HG03342 (cell line): ENCODE measurements around the gene VSIG10.
A peak's percentile ranks its signal among the peaks of the same experiment; 100 is the strongest.
"Not testable (repeated sequence)": the region's sequence is repeated elsewhere in the genome, so short reads cannot be mapped to it uniquely, and the experiment has no call there.

Source experiments
- ATAC-seq: cut with Tn5 transposase; IDR thresholded peaks from one replicate; pipeline ENCODE4 v1.9.1; 2021; ENCODE audit warnings: mild to moderate bottlenecking, moderate library complexity; ENCODE audit not compliant: unreplicated experiment

VSIG10 gene

DNA sequence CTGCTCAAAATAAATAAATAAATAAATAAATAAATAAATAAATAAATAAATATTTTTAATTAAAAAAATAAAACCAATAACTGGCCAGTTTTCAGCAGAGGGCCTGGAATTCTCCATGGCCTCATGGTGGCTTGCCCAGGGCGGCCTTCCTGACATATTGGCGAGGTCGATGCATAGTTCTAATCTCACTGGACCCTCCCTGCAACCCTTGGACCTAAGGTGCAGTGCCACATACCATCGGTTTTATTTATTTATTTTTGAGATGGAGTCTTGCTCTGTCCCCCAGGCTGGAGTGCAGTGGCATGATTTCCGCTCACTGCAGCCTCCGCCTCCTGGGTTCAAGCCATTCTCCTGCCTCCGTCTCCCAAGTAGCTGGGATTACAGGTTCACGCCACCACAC is 3.9 kb upstream of the VSIG10 start:
- no peak for ATAC-seq

GRCh38 chr12:118107011-118107410 is 3.2 kb upstream of the VSIG10 start:
- ATAC-seq, result no peak

DNA sequence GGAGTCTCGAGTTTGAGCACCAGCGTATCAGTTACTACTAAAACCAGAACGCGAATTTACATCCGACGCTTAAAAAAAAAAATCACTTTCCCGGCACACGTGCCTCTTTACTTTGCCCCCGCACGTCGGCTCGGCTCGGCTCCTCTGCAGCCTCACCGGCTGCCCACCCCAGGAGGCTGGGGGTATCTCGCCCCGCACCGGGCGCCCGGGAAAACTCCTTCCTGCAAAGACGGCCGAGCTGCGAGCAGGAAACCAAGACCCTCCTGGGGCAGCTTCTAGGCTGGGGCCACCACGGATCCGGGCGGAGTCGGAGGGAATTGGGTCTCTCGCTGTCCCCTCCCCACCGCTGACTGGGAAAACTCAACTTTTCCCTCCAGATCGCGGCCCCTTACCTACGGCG is 610 bp downstream of the VSIG10 start:
- no peak for ATAC-seq

GRCh38 chr12:118102609-118103008 is 1.2 kb downstream of the VSIG10 start:
- ATAC-seq, result no peak

DNA sequence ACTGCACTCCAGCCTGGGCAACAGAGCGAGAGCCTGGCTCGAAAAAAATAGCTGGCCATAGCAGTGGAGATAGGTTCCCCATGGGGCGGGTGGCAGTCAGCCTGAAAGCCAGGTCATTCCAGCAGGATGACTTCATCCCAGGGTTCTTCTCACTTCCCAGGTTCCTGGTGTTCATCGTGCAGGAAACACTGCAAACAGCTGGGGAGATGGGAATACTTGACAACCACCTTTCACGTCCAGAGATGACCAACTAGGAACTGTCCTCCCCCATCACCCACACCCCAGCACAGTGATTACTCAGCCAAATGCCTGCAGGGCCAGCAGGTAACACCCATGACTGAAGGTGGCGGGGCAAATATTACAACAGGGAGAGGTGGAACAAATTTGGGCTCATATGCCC is 1.7 kb downstream of the VSIG10 start:
- ATAC-seq, result no peak

DNA sequence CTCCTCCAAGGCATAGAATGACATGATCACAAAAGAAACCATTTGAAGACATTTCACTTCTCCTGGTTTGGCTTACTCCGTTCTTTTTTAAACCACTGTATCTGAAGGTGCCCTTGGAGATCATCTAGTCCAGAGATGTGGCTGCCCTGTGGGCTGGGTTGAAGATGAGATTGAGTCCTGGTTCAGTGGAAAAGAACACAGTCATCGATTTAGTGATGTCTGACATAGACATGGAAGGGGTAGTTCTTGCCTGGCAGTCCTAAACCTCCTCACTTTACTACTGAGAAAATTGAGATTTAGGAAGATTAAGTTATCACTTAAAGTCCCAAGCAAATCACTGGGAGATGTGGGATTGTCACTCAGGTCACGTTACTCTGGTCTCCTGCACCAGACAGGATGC is 2.8 kb downstream of the VSIG10 start:
- no peak for ATAC-seq

DNA sequence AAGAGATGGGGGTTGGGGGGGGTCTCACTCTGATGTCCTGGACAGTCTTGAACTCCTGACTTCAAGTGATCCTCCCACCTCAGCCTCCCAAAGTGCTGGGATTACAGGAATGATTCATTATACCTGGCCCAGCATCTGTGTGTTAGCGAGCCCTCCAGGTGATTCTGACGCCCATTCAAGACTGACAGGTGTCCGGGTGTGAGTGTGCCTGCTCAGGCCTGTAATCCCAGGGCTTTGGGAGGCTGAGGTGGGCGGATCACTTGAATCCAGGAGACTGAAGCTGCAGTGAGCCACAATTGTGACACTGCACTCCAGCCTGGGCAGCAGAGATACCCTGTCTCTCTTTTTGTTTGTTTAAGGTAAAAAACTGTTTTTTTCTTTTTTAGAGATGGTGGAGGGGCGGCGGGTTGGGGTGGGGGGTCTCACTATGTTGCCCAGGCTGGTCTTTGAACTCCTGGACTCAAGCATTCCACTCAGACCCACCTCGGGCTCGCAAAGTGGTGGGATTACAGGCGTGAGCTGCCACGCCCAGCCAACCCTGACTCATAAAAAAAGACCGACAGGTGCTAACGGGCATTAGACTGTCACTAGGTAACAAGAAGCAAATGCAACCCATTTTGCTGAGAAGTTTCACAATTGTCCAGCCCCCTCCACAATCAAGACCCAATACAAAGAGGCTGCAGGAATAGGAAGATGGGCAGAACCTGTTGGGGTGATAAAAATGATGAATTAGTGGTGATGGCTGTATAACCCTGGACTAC is 4.7 kb downstream of the VSIG10 start:
- ATAC-seq, result no peak

DNA sequence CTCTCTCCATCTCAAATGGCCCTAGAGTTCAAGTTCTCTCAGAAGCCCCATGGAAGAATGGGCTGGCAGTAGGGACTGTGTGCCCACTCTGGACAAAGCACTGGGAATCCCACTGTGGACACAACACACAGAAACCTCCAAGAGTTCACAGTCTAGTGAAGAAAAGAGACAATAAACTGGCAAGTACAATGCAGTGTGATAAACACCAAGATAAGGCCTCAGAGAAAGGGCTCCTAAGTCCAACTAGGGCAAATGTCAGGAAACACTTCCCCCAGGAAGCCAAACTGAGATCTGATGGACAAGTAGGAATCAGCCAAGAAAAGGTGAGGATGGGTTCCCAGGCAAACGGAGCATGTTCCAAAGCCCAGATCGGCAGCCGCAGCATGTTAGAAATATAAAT is 5.4 kb downstream of the VSIG10 start:
- no peak for ATAC-seq

GRCh38 chr12:118094039-118094438 is 9.8 kb downstream of the VSIG10 start:
- no peak for ATAC-seq

- no peak for ATAC-seq
These were observed 14.0 kb downstream of the VSIG10 start for GRCh38 chr12:118089782-118090181.

DNA sequence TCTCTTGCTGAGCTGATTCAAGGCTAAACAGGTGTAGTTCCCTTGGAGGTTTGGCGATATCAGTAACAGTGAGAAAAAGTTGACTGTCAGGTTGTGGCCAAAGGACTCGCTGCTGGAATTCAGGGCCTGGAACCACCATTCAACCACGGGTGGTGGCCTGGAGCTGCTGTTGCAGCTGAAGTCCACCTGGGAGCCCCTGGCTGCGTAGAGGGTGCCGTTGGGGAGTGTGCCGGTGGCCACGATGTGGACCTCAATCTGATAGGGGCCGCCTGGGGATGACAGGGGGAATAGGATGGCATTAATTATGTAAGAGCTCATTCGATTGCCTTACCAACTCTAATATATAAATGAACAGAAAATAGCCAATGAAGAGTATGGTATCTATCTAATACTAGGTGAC is 21.6 kb downstream of the VSIG10 start:
- ATAC-seq, result no peak

DNA sequence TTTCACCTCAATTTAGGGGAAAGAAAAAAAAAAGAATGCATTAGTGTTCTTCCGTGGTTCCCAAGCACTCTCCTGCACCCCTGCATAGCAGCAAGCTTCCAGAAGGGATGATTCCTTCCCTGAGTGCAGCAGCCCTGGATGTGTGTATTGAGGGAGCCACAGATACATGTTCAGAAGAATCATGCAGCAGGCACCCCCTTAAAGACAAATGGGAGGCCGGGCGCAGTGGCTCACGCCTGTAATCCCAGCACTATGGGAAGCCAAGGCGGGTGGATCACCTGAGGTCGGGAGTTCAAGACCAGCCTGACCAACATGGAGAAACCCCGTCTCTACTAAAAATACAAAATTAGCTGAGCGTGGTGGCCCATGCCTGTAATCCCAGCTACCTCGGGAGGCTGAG is 22.3 kb downstream of the VSIG10 start:
- not testable (repeated sequence) for ATAC-seq

DNA sequence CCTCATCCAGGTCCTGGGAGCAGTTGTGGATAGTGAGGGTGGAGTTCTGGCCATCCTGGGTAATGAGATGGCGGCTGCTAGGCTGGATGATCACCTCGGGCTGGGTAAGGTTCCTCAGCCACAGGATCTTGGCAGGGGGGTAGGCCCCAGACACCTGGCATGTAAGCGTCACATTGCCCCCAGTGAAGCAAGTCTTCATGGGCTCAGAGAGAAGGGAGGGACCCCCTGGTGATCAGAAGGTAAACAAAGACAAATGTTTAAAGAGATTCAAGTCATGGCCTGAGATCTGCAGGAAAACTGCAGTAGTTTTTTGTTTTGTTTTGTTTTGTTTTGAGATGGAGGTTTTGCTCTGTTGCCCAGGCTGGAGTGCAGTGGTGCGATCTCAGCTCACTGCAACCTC is 30.0 kb downstream of the VSIG10 start:
- no peak for ATAC-seq

GRCh38 chr12:118070650-118071049 is 33.2 kb downstream of the VSIG10 start:
- no peak for ATAC-seq

- no peak for ATAC-seq
These were observed 35.4 kb downstream of the VSIG10 start for GRCh38 chr12:118068445-118068844.

DNA sequence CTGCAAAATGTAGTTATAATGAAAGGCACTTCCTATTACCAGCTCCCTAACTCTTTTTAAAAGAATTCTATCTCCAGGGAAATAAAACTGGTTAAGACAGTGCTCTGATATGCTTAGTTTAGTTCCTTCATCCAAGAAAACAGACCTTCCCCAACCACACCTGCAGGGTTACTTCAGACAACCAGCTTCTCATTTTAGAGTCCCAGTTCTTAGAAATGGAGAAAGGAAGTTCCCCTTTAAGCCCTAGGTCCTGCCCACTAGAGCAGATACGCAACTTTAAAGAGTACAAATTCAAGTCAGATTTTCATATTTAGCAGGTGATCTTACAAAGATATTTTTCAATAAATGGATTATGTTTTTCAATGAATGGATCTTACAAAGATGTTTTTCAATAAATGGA is 38.4 kb downstream of the VSIG10 start:
- ATAC-seq, result no peak

GRCh38 chr12:118064608-118065007 is 39.2 kb downstream of the VSIG10 start:
- ATAC-seq, result peak; percentile 44

DNA sequence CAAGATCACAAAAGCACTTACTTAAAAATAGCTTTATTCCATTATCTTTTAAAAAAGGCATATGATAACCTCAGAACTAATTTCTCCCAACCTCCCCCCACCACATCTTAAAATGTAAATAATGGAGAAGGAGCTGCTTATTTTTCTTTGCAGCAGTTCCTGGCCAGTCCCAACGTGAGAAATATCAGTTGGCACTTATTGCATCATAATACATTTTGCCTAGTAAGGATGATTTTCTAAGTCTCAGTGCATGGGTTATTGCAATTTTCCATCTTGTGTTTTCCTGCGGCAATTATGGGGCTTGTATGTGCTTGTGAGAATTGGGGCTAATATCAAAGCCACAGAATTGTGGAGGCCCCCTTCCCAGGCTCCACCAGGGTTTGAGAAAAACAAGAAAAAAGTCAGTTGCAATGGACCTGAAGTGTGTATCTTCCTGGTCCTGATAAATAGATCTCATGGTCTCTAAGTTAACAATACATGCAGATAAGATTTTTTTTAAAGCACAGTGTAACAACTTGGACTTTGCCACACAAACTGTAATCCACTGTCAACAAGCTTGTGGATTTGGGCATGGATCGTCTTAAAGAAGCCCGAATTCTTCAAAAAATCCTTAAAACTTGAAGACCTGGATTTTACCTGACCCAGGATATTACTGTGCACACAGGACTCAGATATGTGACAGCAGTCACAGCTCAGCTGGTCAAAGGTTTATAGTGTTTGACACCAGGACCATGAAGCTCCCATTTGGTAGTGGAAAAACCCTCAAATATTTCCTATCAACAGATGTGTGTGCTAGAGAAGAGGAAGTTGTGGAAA is 40.0 kb downstream of the VSIG10 start:
- ATAC-seq, result no peak

GRCh38 chr12:118061873-118062843 is 41.7 kb downstream of the VSIG10 start:
- no peak for ATAC-seq

GRCh38 chr12:118061011-118061872 is 42.6 kb downstream of the VSIG10 start, which contains the start of gene WSB2:
Gene WSB2, minus strand, starts transcription at chr12:118061179. Its CDS starts 131 bp downstream, at chr12:118061048.
- peak; percentile 37 for ATAC-seq
